Stimulated activated CD8-positive, alpha-beta memory T cell treated with anti-CD3 and anti-CD28 coated beads, Interleukin-4, amount 100 ng/mL, for 24 hours (primary cell): ENCODE measurements around the gene POLH.

ENCODE experiments used
- DNase-seq: peaks from one replicate; pipeline ENCODE4 v3.0.0-alpha.2; 2020; ENCODE audit warnings: low read depth

Gene POLH

DNA sequence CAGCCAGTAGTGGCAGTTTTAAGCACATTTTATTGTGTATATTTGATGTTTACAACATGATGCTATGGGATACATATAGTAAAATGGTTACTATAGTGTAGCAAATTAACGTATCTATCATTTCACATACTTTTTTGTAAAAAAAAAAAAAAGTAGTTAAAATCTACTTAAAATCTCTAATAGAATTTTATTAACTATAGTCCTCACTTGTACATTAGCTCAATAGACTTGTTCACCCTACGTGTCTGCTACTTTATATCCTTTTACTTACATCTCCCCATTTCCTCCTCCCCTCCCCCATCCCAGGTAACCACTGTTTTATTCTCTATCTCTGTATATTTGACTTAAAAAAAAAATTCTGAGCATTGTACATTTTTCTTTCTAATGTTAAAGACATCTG, 30.0 kb downstream of the POLH start:
- no peak for DNase-seq

- peak; percentile 32 for DNase-seq
Observed at GRCh38 chr6:43608310-43608763, 32.4 kb downstream of the POLH start.

GRCh38 chr6:43608807-43609206, 32.8 kb downstream of the POLH start:
- DNase-seq, result no peak

DNA sequence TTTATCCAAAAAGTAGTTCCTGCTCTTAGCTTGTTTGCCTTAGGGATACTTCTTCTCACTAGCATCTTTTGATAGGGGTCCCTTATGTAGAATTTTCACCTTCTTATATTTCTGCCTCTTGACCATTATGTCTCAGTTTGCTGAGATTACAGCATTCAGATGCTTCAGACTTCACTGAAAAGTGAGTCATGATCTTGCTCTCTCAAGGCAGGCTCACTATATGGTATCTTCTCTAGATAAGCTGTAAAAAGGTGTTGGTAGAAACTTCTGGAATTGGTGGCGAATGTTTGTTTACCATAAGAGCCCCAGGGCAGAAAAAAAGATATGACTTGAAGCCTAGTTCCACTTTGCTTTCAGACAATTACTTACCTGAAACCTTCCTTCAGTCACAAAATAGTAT, 33.4 kb downstream of the POLH start:
- DNase-seq, result no peak

- no peak for DNase-seq
Observed at GRCh38 chr6:43610431-43610830, 34.4 kb downstream of the POLH start.

- no peak for DNase-seq
Observed at GRCh38 chr6:43613721-43614395, 37.9 kb downstream of the POLH start.

GRCh38 chr6:43614396-43614730, 38.4 kb downstream of the POLH start:
- DNase-seq, result no peak

- DNase-seq, result no peak
Observed at GRCh38 chr6:43616725-43617472, 40.9 kb downstream of the POLH start.

DNA sequence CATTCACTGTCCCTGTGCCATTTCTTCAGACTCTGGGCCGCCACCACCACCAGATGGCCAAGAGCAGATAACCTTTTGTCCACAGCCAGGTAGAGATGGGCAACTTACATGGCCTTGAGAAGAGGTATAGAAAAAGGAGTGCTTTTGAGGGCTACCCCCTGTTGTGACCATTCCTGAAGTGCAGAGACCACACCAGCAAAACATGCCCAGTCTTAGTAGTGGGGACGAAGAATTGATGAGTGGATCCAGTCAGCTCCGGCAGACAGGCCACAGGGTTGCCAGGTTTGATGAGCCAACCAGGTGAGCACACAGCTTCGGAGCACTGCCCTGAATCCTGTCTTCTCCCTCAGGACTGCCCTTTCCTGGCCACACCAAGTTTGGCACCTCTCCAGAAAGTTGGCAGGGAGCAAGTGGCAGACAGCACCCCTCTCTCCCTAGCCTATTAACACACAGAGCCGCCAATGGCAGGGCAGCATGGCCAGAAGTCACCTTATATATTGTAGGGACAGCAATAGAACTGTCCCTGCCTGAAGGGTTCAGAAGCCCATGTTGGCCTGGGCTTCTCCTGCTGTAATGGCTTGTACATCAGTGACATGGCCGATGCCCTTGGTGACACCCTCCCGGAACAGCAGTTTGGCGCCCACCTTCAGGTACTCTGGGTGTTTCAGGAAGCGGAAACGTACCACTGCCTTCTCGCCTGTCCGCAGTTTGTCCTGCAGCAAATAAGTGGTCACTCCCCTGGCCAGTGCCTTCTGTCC, 45.3 kb downstream of the POLH start:
- DNase-seq, result no peak

- no peak for DNase-seq
Observed at GRCh38 chr6:43621836-43622180, 45.8 kb downstream of the POLH start.

GRCh38 chr6:43622541-43622940, 46.6 kb downstream of the POLH start:
- no peak for DNase-seq

- no peak for DNase-seq
Observed at GRCh38 chr6:43623880-43624785, 48.1 kb downstream of the POLH start.

DNA sequence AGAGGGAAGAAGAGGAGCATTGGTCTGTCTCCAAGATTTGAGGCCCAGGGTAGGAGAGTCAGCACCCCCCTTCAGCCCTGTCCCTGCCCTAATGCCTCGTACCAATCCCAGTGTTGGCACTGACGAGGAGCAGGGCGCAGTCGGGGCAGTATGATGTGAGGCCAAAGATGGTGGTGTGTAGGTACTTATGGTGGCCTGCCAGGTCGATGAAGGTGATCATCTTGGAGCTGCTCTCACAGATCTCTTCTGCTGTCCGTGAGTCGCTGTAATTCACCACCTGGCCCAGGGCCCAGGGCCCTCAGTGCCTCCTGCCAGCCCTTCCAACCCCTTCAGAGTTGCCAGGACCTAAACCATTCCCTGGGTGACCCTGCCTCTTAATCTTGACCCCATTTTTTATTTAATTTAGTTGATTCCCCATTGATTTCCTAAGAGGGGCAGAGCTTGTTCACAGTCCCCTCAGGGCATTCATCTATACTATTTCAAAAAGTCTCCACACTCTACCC, 48.9 kb downstream of the POLH start:
- no peak for DNase-seq

GRCh38 chr6:43625393-43625992, 49.5 kb downstream of the POLH start:
- DNase-seq, result no peak

GRCh38 chr6:43627008-43627825, 51.2 kb downstream of the POLH start:
- no peak for DNase-seq

- DNase-seq, result peak; percentile 24
Observed at GRCh38 chr6:43628393-43629103, 52.6 kb downstream of the POLH start.

GRCh38 chr6:43629104-43629504, 53.1 kb downstream of the POLH start, which contains the start of gene GTPBP2:
Gene GTPBP2 (minus strand): TSS chr6:43629264. CDS start chr6:43629162, 102 bp downstream.
- peak; percentile 93 for DNase-seq

DNA sequence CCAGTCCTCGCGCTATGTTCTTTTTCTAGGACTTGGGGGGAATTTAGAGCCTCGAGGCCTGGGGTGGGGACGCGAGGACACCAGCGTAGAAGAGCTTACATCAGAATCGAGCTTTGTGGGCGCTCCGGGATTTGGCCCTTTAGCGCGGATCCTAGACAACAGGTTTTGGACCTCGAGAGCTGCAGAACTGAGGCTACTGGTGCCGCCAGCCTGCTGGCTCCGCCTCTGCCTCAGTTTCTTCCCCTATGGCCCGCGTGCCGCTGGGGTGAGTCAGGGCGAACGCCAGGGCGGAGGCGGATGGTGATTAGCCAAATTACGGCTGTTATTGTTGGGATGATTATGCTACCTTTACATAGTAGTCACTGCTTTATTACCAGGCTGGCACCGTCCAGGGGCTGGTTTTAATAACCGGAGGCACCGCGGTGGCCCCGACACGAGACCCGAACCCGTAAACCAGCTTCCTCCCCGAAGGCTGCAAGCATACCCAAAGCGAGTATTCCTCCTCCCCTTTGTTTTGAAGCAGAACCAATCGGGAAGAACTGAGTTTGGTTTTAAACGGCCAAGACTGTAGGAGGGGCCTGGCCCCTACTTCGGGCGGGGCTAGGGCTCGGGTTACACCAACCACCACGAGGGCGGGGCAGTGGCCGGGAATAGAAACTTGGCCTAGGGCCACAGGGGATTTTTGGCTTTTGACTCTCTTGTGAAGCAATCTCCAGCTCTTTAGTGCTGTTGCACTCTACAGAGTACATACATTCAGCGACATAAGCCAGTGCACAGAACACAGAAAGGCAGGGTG, 53.7 kb downstream of the POLH start:
- DNase-seq, result peak; percentile 82
